HG03378 (cell line): ENCODE results near the gene GFRA4.
"Not testable (repeated sequence)": the region's sequence is repeated elsewhere in the genome, so short reads cannot be mapped to it uniquely, and the experiment has no call there.

Source experiments
- ATAC-seq: cut with Tn5 transposase; IDR thresholded peaks from one replicate; pipeline ENCODE4 v1.9.1; 2021; ENCODE audit warnings: mild to moderate bottlenecking, moderate library complexity; ENCODE audit not compliant: unreplicated experiment

The GFRA4 gene

GRCh38 chr20:3627476-3627875 lies 35.7 kb downstream of the GFRA4 start:
- no peak for ATAC-seq

- no peak for ATAC-seq
Observed at GRCh38 chr20:3622406-3622805, 40.8 kb downstream of the GFRA4 start.

- no peak for ATAC-seq
Observed at GRCh38 chr20:3621111-3621510, 42.1 kb downstream of the GFRA4 start.

- no peak for ATAC-seq
Observed at GRCh38 chr20:3616250-3616649, 46.9 kb downstream of the GFRA4 start.

- ATAC-seq = not testable (repeated sequence)
Observed at GRCh38 chr20:3615171-3615840, 47.9 kb downstream of the GFRA4 start.

GRCh38 chr20:3614466-3614865 lies 48.7 kb downstream of the GFRA4 start:
- ATAC-seq = no peak

GRCh38 chr20:3613821-3614440 lies 49.3 kb downstream of the GFRA4 start:
- ATAC-seq = no peak

- no peak for ATAC-seq
Observed at GRCh38 chr20:3612795-3613572, 50.2 kb downstream of the GFRA4 start.

GRCh38 chr20:3611901-3612300 lies 51.3 kb downstream of the GFRA4 start:
- ATAC-seq = no peak
